Mesenchymal stem cell (in vitro differentiated cells and primary cell): ENCODE data around the gene RPL10.
"Not testable (repeated sequence)": the region's sequence is repeated elsewhere in the genome, so short reads cannot be mapped to it uniquely, and the experiment has no call there.

Source experiments
- DNase-seq: peaks from one replicate; pipeline ENCODE4 v3.0.0-alpha.2; 2013
- H2AFZ ChIP-seq: one replicate; pipeline ENCODE4 v1.6.1; 2013; ENCODE audit warnings: low read depth, mild to moderate bottlenecking, control low read depth, inconsistent platforms, low read length, moderate library complexity
- H2AK5ac ChIP-seq: 2 replicates; pipeline ENCODE4 v1.6.1; 2013; ENCODE audit warnings: low read length, moderate library complexity, mild to moderate bottlenecking, inconsistent platforms; ENCODE audit not compliant: severe bottlenecking
- H2BK120ac ChIP-seq: one replicate; pipeline ENCODE4 v1.6.1; 2013; ENCODE audit warnings: low read depth, mild to moderate bottlenecking, inconsistent platforms, low read length, moderate library complexity
- H2BK12ac ChIP-seq, 2 experiments: one replicate each; pipeline ENCODE4 v1.6.1; 2013; ENCODE audit warnings: inconsistent platforms in 2 of 2, low read length in 2 of 2, mild to moderate bottlenecking in 2 of 2, moderate library complexity in 2 of 2, control low read depth in 1 of 2
- H2BK15ac ChIP-seq: one replicate; pipeline ENCODE4 v1.6.1; 2013; ENCODE audit warnings: mild to moderate bottlenecking, low read depth, inconsistent platforms; ENCODE audit not compliant: poor library complexity, severe bottlenecking
- H2BK5ac ChIP-seq: 2 replicates; pipeline ENCODE4 v1.6.1; 2013; ENCODE audit warnings: low read depth, mild to moderate bottlenecking, low read length, control low read depth, inconsistent platforms; ENCODE audit not compliant: poor library complexity, severe bottlenecking
- H3K14ac ChIP-seq, 2 experiments: one replicate each; pipeline ENCODE4 v1.6.1; 2013; ENCODE audit warnings: inconsistent platforms in 2 of 2, low read length in 2 of 2, control low read depth in 1 of 2, mild to moderate bottlenecking in 1 of 2, moderate library complexity in 1 of 2
- H3K18ac ChIP-seq, 2 experiments: one replicate each; pipeline ENCODE4 v1.6.1; 2013; ENCODE audit warnings: inconsistent platforms in 2 of 2, low read length in 2 of 2, control low read depth in 1 of 2, low read depth in 1 of 2, mild to moderate bottlenecking in 1 of 2
- H3K23ac ChIP-seq, 2 experiments: one replicate each; pipeline ENCODE4 v1.6.1; 2013; ENCODE audit warnings: inconsistent platforms in 2 of 2, low read length in 2 of 2, mild to moderate bottlenecking in 2 of 2, moderate library complexity in 2 of 2, control low read depth in 1 of 2
- H3K27ac ChIP-seq: 2 replicates; pipeline ENCODE4 v1.5.1; 2013; ENCODE audit warnings: mild to moderate bottlenecking, moderate library complexity, low read length, control low read depth, inconsistent platforms; ENCODE audit not compliant: poor library complexity, severe bottlenecking
- H3K27me3 ChIP-seq, 2 experiments: 2 replicates each; pipeline versions ENCODE4 v1.6.1 to v1.7.0; 2013; ENCODE audit warnings: low read length in 2 of 2, mild to moderate bottlenecking in 2 of 2, moderate library complexity in 2 of 2, control low read depth in 1 of 2, inconsistent platforms in 1 of 2; ENCODE audit not compliant: control insufficient read depth in 1 of 2, insufficient read depth in 1 of 2
- H3K36me3 ChIP-seq, 2 experiments: 2 replicates each; pipeline versions ENCODE4 v1.6.1 to v1.7.0; 2013; ENCODE audit warnings: low read length in 2 of 2, control low read depth in 1 of 2, inconsistent platforms in 1 of 2, low read depth in 1 of 2, mild to moderate bottlenecking in 1 of 2; ENCODE audit not compliant: insufficient read depth in 2 of 2, control insufficient read depth in 1 of 2
- H3K4ac ChIP-seq, 2 experiments: one replicate each; pipeline ENCODE4 v1.6.1; 2013; ENCODE audit warnings: inconsistent platforms in 2 of 2, low read length in 2 of 2, mild to moderate bottlenecking in 2 of 2, moderate library complexity in 2 of 2, control low read depth in 1 of 2, low read depth in 1 of 2
- H3K4me1 ChIP-seq: 2 replicates; pipeline ENCODE4 v1.6.1; 2013; ENCODE audit warnings: low read depth, low read length, control low read depth; ENCODE audit not compliant: control insufficient read depth, insufficient read depth
- H3K4me2 ChIP-seq: 2 replicates; pipeline ENCODE4 v1.6.1; 2013; ENCODE audit warnings: low read length, mild to moderate bottlenecking, inconsistent platforms; ENCODE audit not compliant: poor library complexity, severe bottlenecking
- H3K4me3 ChIP-seq, 2 experiments: 2 replicates each; pipeline versions ENCODE4 v1.5.1 to v1.7.0; 2013; ENCODE audit warnings: low read length in 2 of 2, mild to moderate bottlenecking in 2 of 2, control low read depth in 1 of 2, low read depth in 1 of 2; ENCODE audit not compliant: insufficient read depth in 1 of 2
- H3K79me1 ChIP-seq: replicated peaks from 2 replicates; pipeline ENCODE4 v1.6.1; 2013; ENCODE audit warnings: mild to moderate bottlenecking, control low read depth, low read length, inconsistent platforms; ENCODE audit not compliant: poor library complexity, severe bottlenecking
- H3K9ac ChIP-seq: 2 replicates; pipeline ENCODE4 v1.7.0; 2013; ENCODE audit warnings: mild to moderate bottlenecking, low read length, moderate library complexity
- H3K9me3 ChIP-seq: 2 replicates; pipeline ENCODE4 v1.7.0; 2013; ENCODE audit warnings: mild to moderate bottlenecking, low read length; ENCODE audit not compliant: control insufficient read depth
- H4K8ac ChIP-seq: one replicate; pipeline ENCODE4 v1.6.1; 2013; ENCODE audit warnings: inconsistent platforms, mild to moderate bottlenecking, low read length, moderate library complexity
- H4K91ac ChIP-seq: one replicate; pipeline ENCODE4 v1.6.1; 2013; ENCODE audit warnings: mild to moderate bottlenecking, low read length, inconsistent platforms
- WGBS: methylation state at CpG from one replicate; pipeline ENCODE4 v1.1.7; 2013; ENCODE audit warnings: mixed read lengths; 5-methylcytosine and 5-hydroxymethylcytosine counted together

Gene RPL10

GRCh38 chrX:154388649-154389048 is 9.5 kb upstream of the RPL10 start:
- H2BK120ac ChIP-seq, DNase-seq, H2AK5ac ChIP-seq, H3K79me1 ChIP-seq, H3K14ac ChIP-seq, H3K23ac ChIP-seq, H3K36me3 ChIP-seq, H3K4ac ChIP-seq, H3K18ac ChIP-seq, H3K4me2 ChIP-seq, H2BK15ac ChIP-seq, H3K4me3 ChIP-seq, H4K91ac ChIP-seq, H3K4me1 ChIP-seq, H2AFZ ChIP-seq, H3K27me3 ChIP-seq, H2BK12ac ChIP-seq, H3K9me3 ChIP-seq, H2BK5ac ChIP-seq, H3K27ac ChIP-seq, H3K9ac ChIP-seq, H4K8ac ChIP-seq: not testable (repeated sequence)
- WGBS, result no CpG with 5 or more reads among the region's 16 CpGs

GRCh38 chrX:154389812-154390747 is 8.1 kb upstream of the RPL10 start:
- not testable (repeated sequence) for H2AK5ac ChIP-seq, H3K4me3 ChIP-seq, H2AFZ ChIP-seq, DNase-seq, H3K18ac ChIP-seq, H3K27ac ChIP-seq, H2BK5ac ChIP-seq, H2BK15ac ChIP-seq, H4K8ac ChIP-seq, H3K14ac ChIP-seq, H3K79me1 ChIP-seq, H3K4ac ChIP-seq, H3K36me3 ChIP-seq, H3K9ac ChIP-seq, H3K9me3 ChIP-seq, H3K27me3 ChIP-seq, H3K23ac ChIP-seq, H3K4me2 ChIP-seq, H2BK12ac ChIP-seq, H4K91ac ChIP-seq, H2BK120ac ChIP-seq, H3K4me1 ChIP-seq
- WGBS, result no CpG with 5 or more reads among the region's 121 CpGs

GRCh38 chrX:154396363-154396762 is 1.8 kb upstream of the RPL10 start:
- DNase-seq, H3K4me1 ChIP-seq, H2BK120ac ChIP-seq, H2AK5ac ChIP-seq, H3K9ac ChIP-seq, H3K4ac ChIP-seq, H3K27ac ChIP-seq, H3K4me3 ChIP-seq, H2BK12ac ChIP-seq, H4K8ac ChIP-seq, H2BK15ac ChIP-seq, H3K14ac ChIP-seq, H2BK5ac ChIP-seq, H2AFZ ChIP-seq, H3K79me1 ChIP-seq, H3K4me2 ChIP-seq, H3K23ac ChIP-seq, H3K18ac ChIP-seq, H3K27me3 ChIP-seq, H3K9me3 ChIP-seq, H4K91ac ChIP-seq: not testable (repeated sequence)
- peaks cover 19 to 25% of the 10 kb centered on the region in 2 experiments for H3K36me3 ChIP-seq
- 99% methylated on average over 10 of the region's 17 CpGs for WGBS

- H3K18ac ChIP-seq, result peak overlapping the region; percentile 93 to 94
- peak overlapping the region; percentile 57 to 65 for H3K14ac ChIP-seq
- H3K79me1 ChIP-seq, result no peaks in the 10 kb centered on the region
- H3K23ac ChIP-seq, result peak overlapping the region in 1 of 2 experiments; percentile 60
- peak overlapping the region; percentile 55 to 84 for H3K4me3 ChIP-seq
- peak overlapping the region; percentile 99 for H2BK120ac ChIP-seq
- H2BK12ac ChIP-seq, result peak overlapping the region in 1 of 2 experiments; percentile 84
- peaks cover 8% of the 10 kb centered on the region for H3K9me3 ChIP-seq
- H3K4me1 ChIP-seq, result peaks cover 8% of the 10 kb centered on the region
- H3K27me3 ChIP-seq, result no peaks in the 10 kb centered on the region
- whole genome bisulfite sequencing, result 9% methylated on average over 40 of the region's 53 CpGs
- peak overlapping the region; percentile 68 for H3K4me2 ChIP-seq
- peak overlapping the region; percentile 99 for H3K9ac ChIP-seq
- H3K27ac ChIP-seq, result peak overlapping the region; percentile 99
- no peak overlapping the region for H2AFZ ChIP-seq
- peak overlapping the region; percentile 89 to 91 for H3K4ac ChIP-seq
- peak; percentile 79 for DNase-seq
- H2BK5ac ChIP-seq, result no peak overlapping the region
- H2AK5ac ChIP-seq, result peak overlapping the region; percentile 78
- H2BK15ac ChIP-seq, result peak overlapping the region; percentile 83
- H4K8ac ChIP-seq, result peak overlapping the region; percentile 98
- H3K36me3 ChIP-seq, result peaks cover 21 to 32% of the 10 kb centered on the region in 2 experiments
- peak overlapping the region; percentile 93 for H4K91ac ChIP-seq
These were observed 947 bp upstream of the RPL10 start for GRCh38 chrX:154396973-154397887.
